ACC112 (cell line): Measurements from ENCODE around the gene HGS.
"Not testable (repeated sequence)": the region's sequence is repeated elsewhere in the genome, so short reads cannot be mapped to it uniquely, and the experiment has no call there.

Experiments used
- H2AFZ ChIP-seq: fragments of 200-600 bp; sonication (generic); one replicate; pipeline ENCODE4 v1.6.0; 2017; ENCODE audit warnings: antibody characterized with exemption, low read length; ENCODE audit not compliant: unreplicated experiment
- H3K27ac ChIP-seq: fragments of 200-600 bp; sonication (generic); 2 replicates; pipeline ENCODE4 v1.5.1; 2014; ENCODE audit warnings: low read depth, mild to moderate bottlenecking, antibody characterized with exemption, low read length, moderate library complexity
- H3K27me3 ChIP-seq: fragments of 200-600 bp; sonication (generic); 2 replicates; pipeline ENCODE4 v1.6.1; 2014; ENCODE audit warnings: mild to moderate bottlenecking, antibody characterized with exemption, low read length, moderate library complexity, mixed read lengths; ENCODE audit not compliant: insufficient read depth
- H3K36me3 ChIP-seq: fragments of 200-600 bp; sonication (generic); 2 replicates; pipeline ENCODE4 v1.6.1; 2016; ENCODE audit warnings: mild to moderate bottlenecking, antibody characterized with exemption, low read length, moderate library complexity, mixed read lengths; ENCODE audit not compliant: insufficient read depth
- H3K4me1 ChIP-seq: fragments of 200-600 bp; sonication (generic); one replicate; pipeline ENCODE4 v1.6.1; 2016; ENCODE audit warnings: low read length, mixed read lengths; ENCODE audit not compliant: insufficient read depth, unreplicated experiment, control insufficient read depth
- H3K4me3 ChIP-seq: fragments of 200-600 bp; sonication (generic); 2 replicates; pipeline ENCODE4 v1.5.1; 2014; ENCODE audit warnings: mild to moderate bottlenecking, low read depth, low read length
- H3K79me2 ChIP-seq: fragments of 200-600 bp; sonication (generic); one replicate; pipeline ENCODE4 v1.6.0; 2016; ENCODE audit warnings: low read length; ENCODE audit not compliant: control insufficient read depth, unreplicated experiment, insufficient read depth

Gene HGS

DNA sequence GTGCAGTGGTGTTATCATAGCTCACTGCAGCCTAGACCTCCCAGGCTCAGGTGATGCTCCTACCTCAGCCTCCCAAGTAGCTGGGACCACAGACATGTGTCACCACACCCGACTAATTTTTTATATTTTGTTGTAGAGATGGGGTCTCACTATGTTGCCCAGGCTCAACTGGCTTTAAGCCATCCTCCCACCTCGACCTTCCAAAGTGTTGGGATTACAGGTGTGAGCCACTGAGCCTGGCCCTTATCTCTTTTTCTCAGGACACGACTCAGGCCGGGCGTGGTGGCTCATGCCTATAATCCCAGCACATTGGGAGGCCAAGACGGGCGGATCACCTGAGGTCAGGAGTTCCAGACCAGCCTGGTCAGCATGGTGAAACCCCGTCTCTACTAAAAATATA lies 55.8 kb downstream of the HGS start:
- H2AFZ ChIP-seq, H3K4me1 ChIP-seq, H3K36me3 ChIP-seq, H3K27me3 ChIP-seq, H3K4me3 ChIP-seq, H3K79me2 ChIP-seq, H3K27ac ChIP-seq: not testable (repeated sequence)

GRCh38 chr17:81740395-81740961 lies 56.7 kb downstream of the HGS start:
- H3K4me1 ChIP-seq = peaks cover 3% of the 10 kb centered on the region
- H3K79me2 ChIP-seq = no peaks in the 10 kb centered on the region
- H3K27me3 ChIP-seq = no peaks in the 10 kb centered on the region
- no peak overlapping the region for H3K4me3 ChIP-seq
- H2AFZ ChIP-seq = no peak overlapping the region
- no peaks in the 10 kb centered on the region for H3K36me3 ChIP-seq
- H3K27ac ChIP-seq = no peak overlapping the region

DNA sequence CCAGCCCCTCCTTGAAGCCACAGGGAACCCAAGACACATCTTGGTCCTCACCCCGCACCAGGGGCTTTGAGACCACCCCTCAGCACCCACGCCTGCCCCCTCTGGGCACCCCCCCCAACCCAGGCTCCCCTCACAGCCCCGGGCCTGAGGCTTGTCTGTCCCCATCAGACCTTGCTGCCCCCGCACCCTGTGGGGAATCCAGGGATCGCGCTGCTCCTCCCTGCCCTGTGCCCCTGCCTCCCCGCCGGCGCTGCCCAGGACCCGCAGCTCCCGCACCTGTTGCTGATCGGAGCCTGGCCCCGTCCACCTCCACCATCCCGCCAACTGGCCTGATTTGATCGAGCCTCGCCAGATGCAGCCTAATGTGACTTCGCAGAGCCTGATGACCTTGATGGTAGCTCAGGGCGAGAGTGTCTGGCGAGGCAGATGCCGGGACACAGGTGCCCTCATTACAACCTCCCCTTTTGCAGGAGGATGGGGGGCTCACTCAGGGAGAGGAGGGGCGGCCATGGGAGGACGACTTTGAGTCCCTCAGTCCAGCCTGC lies 57.3 kb downstream of the HGS start:
- Histone ChIP-seq H3K4me3 (no peak overlapping the region), H3K79me2 (no peaks in the 10 kb centered on the region), H2AFZ (no peak overlapping the region), H3K27ac (no peak overlapping the region), H3K36me3 (no peaks in the 10 kb centered on the region), H3K27me3 (no peaks in the 10 kb centered on the region), H3K4me1 (no peaks in the 10 kb centered on the region)

GRCh38 chr17:81741594-81742452 lies 58.0 kb downstream of the HGS start:
- Histone ChIP-seq H2AFZ (no peak overlapping the region), H3K4me1 (no peaks in the 10 kb centered on the region), H3K27ac (no peak overlapping the region), H3K79me2 (no peaks in the 10 kb centered on the region), H3K36me3 (no peaks in the 10 kb centered on the region), H3K27me3 (no peaks in the 10 kb centered on the region), H3K4me3 (no peak overlapping the region)
